ENCODE measurements around the gene ADGRD1.

ADGRD1 gene

GRCh38 chr12:130938186-130938585 is 15.5 kb upstream of the ADGRD1 start:
- no peak for DNase-seq

- DNase-seq = no peak
Measured at GRCh38 chr12:130944878-130945277, 8.8 kb upstream of the ADGRD1 start.

- no peak for DNase-seq
Measured at GRCh38 chr12:130945786-130946492, 7.8 kb upstream of the ADGRD1 start.

DNA sequence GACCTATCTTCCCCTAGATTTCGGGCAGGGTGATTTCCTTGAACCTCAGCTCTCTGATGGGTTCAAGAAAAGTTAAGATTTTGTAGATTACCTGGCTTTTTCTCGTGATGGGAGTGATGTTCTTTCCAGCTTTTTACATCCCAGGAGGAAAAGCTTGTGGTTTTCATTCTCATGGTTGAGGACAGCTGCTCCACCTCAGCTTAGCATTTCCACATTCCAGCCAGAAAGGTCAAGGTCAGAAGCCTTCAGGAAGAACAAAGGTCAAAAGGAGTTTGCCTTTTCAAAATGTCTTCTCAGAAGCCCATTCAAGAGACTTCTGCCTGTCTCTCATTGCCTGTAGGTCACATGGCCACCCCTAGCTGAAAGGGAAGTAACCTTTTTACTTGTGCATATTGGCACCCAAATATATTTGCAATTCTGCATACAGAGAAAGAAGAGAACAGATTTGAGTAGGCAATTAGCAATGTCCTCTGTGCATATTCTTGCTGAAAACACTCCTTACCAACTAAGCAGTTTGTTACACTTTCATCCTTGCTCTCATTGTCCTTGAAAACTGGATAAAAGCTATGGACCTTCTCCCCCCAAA is 6.6 kb upstream of the ADGRD1 start:
- no peak for DNase-seq

DNA sequence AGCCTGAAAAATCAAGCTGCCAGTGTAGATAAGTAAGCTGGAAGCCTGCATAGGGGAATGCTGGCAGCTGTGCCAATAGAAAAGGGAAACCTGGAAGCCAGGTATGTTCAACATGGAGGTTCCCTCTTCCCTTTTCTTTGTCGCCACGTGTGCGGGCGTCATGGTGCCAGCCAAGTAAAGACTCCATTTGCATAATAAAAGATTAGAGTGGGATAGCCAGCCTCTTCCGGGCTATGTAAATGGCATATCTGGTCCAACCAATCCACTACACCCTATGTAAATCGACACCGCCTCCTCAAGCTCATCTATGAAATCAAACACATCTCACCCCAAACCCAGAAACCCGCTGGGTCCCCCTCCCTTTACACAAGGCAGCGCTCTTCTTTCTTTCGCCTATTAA is 5.6 kb upstream of the ADGRD1 start:
- DNase-seq = no peak

DNA sequence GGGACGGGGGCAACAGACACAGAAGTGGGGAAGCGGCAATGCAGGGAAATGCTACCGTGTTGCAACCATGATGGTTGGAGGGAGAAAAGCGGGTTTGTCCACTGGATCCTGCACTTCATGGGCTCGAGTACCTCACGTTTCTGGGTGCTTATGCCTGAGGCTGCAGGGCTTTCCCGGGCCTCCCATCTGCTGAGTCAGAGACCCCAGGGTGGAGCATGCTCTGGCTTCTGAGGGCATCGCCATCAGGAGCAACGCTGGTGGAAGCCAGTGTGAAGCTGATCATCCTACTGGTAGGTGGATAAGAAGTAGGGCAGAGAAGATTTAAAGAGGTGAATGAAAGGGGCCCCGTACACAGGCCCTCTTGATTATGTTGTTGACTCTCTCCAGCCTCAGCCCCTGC is 5.0 kb upstream of the ADGRD1 start:
- DNase-seq = no peak

DNA sequence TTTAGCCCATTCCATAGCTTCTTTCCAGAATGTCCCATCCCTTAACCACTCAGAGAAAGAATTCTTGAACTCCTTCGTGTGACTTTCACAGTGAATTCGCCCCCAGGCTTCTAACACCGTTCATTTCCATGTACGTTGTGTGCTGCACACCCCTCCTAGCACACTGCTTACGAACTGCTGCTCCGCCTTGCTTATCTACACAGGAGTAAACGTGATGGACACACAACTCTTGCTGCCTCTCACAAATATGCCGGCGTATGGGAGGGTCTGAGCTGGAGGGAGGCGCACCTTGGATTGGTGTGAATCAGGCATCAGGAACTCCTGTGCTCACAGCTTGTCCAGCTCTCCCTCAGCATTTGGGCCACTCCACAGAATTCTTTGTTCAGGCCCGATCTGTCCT is 3.9 kb upstream of the ADGRD1 start:
- DNase-seq = no peak

GRCh38 chr12:130951636-130952035 is 2.1 kb upstream of the ADGRD1 start:
- DNase-seq = no peak

- no peak for DNase-seq
Measured at GRCh38 chr12:130952171-130952954, 1.3 kb upstream of the ADGRD1 start.

DNA sequence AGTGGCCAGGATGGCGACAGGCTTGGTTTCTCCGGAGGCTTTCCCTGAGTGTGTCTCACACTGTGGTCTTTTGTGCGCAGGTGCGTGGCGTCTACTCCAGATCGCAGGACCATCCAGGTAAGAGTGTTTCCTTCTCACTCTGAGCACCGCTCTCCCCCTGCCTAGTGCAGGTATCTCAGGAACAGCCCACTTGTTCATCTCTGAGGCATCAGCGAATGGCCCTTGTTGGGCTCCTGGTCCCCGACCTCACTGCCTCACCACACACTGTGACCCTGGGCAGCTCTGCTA is 781 bp downstream of the ADGRD1 start:
- DNase-seq = no peak

- no peak for DNase-seq
Measured at GRCh38 chr12:130955238-130955816, 1.6 kb downstream of the ADGRD1 start.

GRCh38 chr12:130956009-130956408 is 2.3 kb downstream of the ADGRD1 start:
- no peak for DNase-seq

DNA sequence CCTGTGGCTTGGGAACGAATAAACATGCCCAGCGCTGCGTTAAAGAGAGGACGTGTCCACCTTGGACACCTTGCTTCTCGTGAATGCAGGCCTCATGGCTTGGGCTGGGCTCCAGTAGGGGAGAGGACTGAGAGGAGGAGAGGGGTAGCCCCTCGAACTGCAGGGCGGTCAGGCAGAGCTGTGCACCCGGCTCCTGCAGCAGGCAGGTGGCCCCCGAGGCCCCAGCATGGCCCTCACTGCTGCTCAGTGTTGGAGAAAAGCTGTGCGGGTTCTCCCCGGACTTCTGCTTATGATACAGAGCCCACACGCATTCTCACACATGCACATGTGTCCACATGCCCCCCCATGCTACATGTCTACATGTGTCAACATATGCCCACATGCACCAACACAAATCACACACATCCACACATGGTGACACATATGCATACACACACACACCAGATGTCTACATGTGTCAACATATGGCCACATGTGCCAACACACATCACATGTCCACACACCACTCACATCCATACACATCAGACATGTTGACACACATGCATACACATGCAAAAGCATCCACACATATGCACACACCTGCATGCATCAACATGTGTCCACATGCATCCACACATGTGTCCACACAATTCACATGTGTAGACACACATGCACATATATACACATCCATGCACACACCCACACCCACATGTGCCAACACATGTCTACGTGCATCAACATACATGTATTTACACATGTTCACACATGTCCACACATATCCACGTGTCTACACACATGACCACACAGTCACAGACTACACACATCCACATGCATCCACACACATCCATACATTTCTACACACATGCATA is 3.0 kb downstream of the ADGRD1 start:
- no peak for DNase-seq

- no peak for DNase-seq
Measured at GRCh38 chr12:130957304-130957621, 3.6 kb downstream of the ADGRD1 start.

DNA sequence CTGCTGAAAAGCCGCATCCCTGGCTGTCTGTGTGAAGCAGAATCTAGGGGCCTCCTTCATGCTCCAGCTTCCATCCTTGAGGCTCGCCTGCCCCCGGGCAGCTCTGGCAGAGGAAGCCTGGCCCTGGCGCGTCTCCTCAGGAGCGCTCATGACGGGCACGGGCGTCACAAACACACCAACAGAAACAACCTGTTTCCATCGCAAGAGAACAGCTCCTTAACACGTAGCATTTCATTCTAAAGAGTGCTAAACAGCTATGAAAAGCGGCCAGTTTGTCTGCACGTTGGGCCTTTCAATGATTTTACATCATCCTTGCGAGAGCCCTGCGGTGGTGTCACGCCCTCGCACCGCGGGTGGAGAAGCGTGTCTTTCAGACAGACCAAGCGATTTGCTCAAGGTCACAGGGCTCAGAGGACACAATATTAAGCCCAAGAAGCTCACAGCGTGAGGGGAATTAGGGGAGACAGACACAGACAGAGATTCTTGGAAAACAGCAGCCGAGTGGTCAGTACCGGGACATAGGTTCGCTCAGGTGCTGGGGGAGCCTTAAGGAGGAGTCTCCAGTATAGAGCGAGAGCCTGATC is 4.9 kb downstream of the ADGRD1 start:
- DNase-seq = no peak

- DNase-seq = no peak
Measured at GRCh38 chr12:130959632-130960031, 5.9 kb downstream of the ADGRD1 start.

- DNase-seq = no peak
Measured at GRCh38 chr12:130960058-130960457, 6.4 kb downstream of the ADGRD1 start.

DNA sequence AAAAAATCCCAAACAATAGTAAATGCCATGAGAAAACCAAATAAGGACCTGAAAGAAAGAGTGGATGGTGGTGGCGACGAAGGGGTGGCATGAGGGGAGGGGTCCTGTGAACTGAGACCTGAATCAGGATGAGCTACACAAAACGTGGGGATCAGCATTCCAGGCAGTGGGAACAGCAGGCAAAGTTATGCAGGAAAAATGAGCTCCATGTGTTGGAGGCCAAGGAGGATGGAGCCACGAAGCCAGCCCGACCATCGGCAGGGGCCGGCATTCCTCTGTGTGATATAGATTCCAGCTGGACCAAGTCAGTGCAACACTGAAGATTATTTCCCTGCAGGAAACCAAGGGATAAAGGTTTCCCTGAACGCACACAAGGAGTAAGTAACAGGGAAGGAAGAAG is 7.1 kb downstream of the ADGRD1 start:
- no peak for DNase-seq

- DNase-seq = no peak
Measured at GRCh38 chr12:130961921-130962451, 8.3 kb downstream of the ADGRD1 start.

DNA sequence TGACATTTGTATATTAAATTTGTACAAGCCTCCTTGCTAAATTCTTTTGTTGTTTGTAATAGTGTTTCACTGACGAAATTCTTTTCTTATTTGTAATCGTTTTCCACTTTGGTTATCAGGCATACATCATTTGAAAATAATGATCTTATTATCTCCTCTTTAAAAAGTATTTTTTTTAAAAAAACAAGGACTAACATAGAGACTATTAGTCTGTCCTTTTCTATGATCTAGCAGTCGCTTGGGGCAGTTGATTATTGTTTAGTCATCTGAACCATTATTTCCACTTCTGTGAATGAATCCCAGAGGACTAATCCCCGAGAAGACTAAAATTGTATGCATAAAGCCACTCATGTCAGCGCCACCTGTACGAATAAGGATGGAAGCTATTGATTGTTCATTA is 11.5 kb downstream of the ADGRD1 start:
- no peak for DNase-seq

GRCh38 chr12:130965668-130966067 is 12.0 kb downstream of the ADGRD1 start:
- no peak for DNase-seq

DNA sequence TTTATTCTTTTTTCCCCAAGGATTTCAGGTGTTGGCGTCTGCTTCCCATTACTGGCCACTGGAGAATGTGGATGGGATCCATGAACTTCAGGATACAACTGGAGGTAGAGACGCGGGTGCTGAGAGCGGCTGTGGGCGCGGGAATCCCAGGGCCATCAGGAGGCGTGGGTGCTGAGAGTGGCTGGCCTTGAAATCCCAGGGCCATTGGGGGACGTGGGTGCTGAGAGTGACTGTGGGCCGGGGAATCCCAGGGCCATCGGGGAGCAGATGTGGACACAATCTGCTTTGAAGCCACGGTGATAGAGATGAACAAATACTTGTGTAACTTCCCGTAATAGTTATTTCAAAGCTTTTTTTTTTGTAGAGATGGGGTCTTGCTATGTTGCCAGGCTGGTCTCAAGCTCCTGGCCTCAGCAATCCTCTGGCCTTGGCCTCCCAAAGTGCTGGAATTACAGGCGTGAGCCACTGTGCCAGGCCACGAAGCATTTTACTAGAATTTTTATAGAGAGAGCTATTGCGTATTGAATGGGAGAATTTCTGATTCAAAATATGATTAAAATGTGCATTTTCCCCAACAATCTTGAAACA is 12.8 kb downstream of the ADGRD1 start:
- no peak for DNase-seq
